Stomach (tissue), 9 donors: ENCODE measurements around the gene PRSS21. TPM values are rescaled to one million over a fixed set of nuclear protein-coding genes. Genes with fewer than 3 reads are reported as not detected.

Source experiments
- DNase-seq, 2 donors: peaks; one replicate each; pipeline versions ENCODE4 v3.0.0 to v3.0.0-alpha.2; 2013 to 2019
- H3K27ac ChIP-seq, 5 donors: fragments of 200-600 bp in 4 of 5; sonication (generic) in 4 of 5; one replicate each; pipeline ENCODE4 v1.5.1; 2013 to 2019; ENCODE audit warnings: mild to moderate bottlenecking in 1 of 5, moderate library complexity in 1 of 5
- H3K27me3 ChIP-seq, 3 donors: fragments of 200-600 bp; sonication (generic); one replicate each; pipeline ENCODE4 v1.5.1; 2017 to 2019; ENCODE audit warnings: mixed run types in 1 of 3
- H3K36me3 ChIP-seq, 4 donors: fragments of 200-600 bp; sonication (generic); 1 replicate in 3 of 4; 2 replicates in 1 of 4; pipeline ENCODE4 v1.5.1; 2016 to 2019
- H3K4me1 ChIP-seq, 4 donors: fragments of 200-600 bp; sonication (generic); one replicate each; pipeline ENCODE4 v1.5.1; 2016 to 2019
- H3K4me3 ChIP-seq, 4 donors: fragments of 200-600 bp; sonication (generic) in 3 of 4; one replicate each; pipeline ENCODE4 v1.5.1; 2016 to 2019; ENCODE audit warnings: mild to moderate bottlenecking in 1 of 4
- H3K9me3 ChIP-seq, 4 donors: fragments of 200-600 bp; sonication (generic); one replicate each; pipeline ENCODE4 v1.5.1; 2016 to 2019
- EP300 ChIP-seq: sonication (generic); formaldehyde crosslinking; IDR thresholded peaks from one replicate; pipeline ENCODE4 v1.6.1; 2017; ENCODE audit warnings: antibody characterized with exemption
- POLR2A ChIP-seq, 4 donors: fragments of 450-650 bp; IDR thresholded peaks; one replicate each; pipeline ENCODE4 v1.6.1; 2016; ENCODE audit warnings: antibody characterized with exemption in 4 of 4, control low read depth in 2 of 4, mild to moderate bottlenecking in 1 of 4, moderate library complexity in 1 of 4
- POLR2AphosphoS5 ChIP-seq, 3 donors: sonication (generic); formaldehyde crosslinking; IDR thresholded peaks; one replicate each; pipeline ENCODE4 v1.6.1; 2016; ENCODE audit warnings: antibody characterized with exemption in 3 of 3
- WGBS, 5 donors: extraction: QIAGEN DNeasy Blood & Tissue Kit in 3 of 5; methylation state at CpG; one replicate each; pipeline versions ENCODE4 v1.1.5 to v1.1.7; 2013 to 2018; 5-methylcytosine and 5-hydroxymethylcytosine counted together
- intact Hi-C: fragments of 100-400 bp; cut with DNase I; formaldehyde crosslinking; loops from one replicate; pipeline ENCODE4 v1.15.1; 2023; ENCODE audit warnings: low total_unique reads
- polyA plus RNA-seq, 3 donors: library from polyadenylated mRNA; stranded (reverse); fragments of 200-250 nt; gene quantifications; one replicate each; pipeline ENCODE4 v1.2.3, GENCODE V29; 2013
- total RNA-seq, 5 donors: library from RNA; depleted of rRNA; stranded (reverse); fragments of >200 nt; gene quantifications; one replicate each; pipeline versions ENCODE4 v1.1.0 to v1.2.3, GENCODE V29; 2014 to 2016
- TF ChIP-seq, protein P1 (sequence below), 7 experiments: fragments of 450-650 bp in 4 of 7; fragments of 200-600 bp in 3 of 7; sonication (generic) in 3 of 7; IDR thresholded peaks; one replicate each; pipeline ENCODE4 v1.5.1; 2016 to 2019; ENCODE audit warnings: antibody characterized with exemption in 7 of 7, control low read depth in 2 of 7, mild to moderate bottlenecking in 1 of 7
- donor health status: healthy with polysubstance abuse.
- donor health status: Bipolar disorder and iron deficiency.
- donor health status: healthy.

Gene PRSS21
- total and polyA plus RNA-seq, 8 donors, result 0.50 to 2.9 (median 0.88) TPM; not detected in 4

DNA sequence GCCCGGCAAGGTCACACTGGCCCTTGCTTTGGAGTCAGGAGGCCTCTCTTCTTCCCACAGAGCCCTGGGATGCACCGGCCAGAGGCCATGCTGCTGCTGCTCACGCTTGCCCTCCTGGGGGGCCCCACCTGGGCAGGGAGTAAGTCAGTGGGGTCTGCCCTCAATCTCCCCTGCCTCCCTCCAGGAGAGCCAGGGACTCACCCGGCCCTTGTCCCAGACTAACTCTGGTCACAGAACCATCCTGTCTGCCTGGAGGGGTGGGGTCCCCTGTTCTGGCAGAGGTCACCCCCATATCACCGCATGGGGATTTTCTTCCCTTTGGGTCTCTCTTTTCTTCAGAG, 13.3 kb downstream of the PRSS21 start:
- Histone ChIP-seq H3K27ac (peak overlapping the region in 4 of 5 donors; percentile 67 to 81 (median 74)), H3K36me3 (no peaks in the 10 kb centered on the region), H3K4me1 (peaks cover 6 to 23% (median 20%) of the 10 kb centered on the region in 4 donors), H3K9me3 (no peaks in the 10 kb centered on the region), H3K4me3 (peak overlapping the region in 1 of 4 donors; percentile 29), H3K27me3 (peaks cover 0 to 70% (median 0%) of the 10 kb centered on the region in 3 donors)
- intact Hi-C loops, result no loop called here
- TF ChIP-seq POLR2A (IDR thresholded peaks at IDR 0.05), result no peak
- TF ChIP-seq POLR2AphosphoS5 (IDR thresholded peaks at IDR 0.05), result no peak
- TF ChIP-seq, protein P1, sequence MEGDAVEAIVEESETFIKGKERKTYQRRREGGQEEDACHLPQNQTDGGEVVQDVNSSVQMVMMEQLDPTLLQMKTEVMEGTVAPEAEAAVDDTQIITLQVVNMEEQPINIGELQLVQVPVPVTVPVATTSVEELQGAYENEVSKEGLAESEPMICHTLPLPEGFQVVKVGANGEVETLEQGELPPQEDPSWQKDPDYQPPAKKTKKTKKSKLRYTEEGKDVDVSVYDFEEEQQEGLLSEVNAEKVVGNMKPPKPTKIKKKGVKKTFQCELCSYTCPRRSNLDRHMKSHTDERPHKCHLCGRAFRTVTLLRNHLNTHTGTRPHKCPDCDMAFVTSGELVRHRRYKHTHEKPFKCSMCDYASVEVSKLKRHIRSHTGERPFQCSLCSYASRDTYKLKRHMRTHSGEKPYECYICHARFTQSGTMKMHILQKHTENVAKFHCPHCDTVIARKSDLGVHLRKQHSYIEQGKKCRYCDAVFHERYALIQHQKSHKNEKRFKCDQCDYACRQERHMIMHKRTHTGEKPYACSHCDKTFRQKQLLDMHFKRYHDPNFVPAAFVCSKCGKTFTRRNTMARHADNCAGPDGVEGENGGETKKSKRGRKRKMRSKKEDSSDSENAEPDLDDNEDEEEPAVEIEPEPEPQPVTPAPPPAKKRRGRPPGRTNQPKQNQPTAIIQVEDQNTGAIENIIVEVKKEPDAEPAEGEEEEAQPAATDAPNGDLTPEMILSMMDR (IDR thresholded peaks at IDR 0.05), result no peak
- no peak for TF ChIP-seq EP300
- DNase-seq, result no peak
- 51 to 100% (median 72%) methylated on average over 1 to 5 of the region's 5 CpGs for WGBS, 5 donors

DNA sequence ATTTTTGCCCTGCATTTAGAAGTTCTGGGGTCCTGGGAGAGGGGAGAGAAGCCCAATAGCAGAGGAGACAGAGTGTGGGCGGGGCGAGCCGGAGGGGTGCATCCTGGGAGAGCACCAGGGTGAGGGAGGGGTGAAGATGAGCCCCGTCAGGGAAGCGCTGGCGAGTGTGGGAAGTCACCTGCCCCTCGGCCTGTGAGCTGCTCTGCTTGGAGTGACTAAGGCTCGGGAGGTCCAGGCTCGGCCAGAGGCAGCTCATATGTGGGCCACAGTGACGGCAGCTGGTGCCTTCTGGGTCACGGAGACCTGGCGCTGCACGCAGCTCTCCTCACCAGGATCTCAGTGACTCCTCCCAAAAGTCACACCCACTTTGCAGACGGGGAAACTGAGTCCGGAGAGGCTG, 14.2 kb downstream of the PRSS21 start:
- intact Hi-C loops, result no loop called here
- 71 to 89% (median 79%) methylated on average over 12 to 15 of the region's 15 CpGs for WGBS, 5 donors
- Histone ChIP-seq H3K4me3 (no peak overlapping the region), H3K9me3 (no peaks in the 10 kb centered on the region), H3K4me1 (peaks cover 11 to 27% (median 24%) of the 10 kb centered on the region in 4 donors), H3K36me3 (no peaks in the 10 kb centered on the region), H3K27me3 (peaks cover 0 to 67% (median 0%) of the 10 kb centered on the region in 3 donors), H3K27ac (no peak overlapping the region)
- TF ChIP-seq EP300 (no peak), POLR2A (IDR thresholded peaks at IDR 0.05) (no peak), POLR2AphosphoS5 (IDR thresholded peaks at IDR 0.05) (no peak)
- TF ChIP-seq, protein P1 (IDR thresholded peaks at IDR 0.05), result no peak
- DNase-seq, result no peak

DNA sequence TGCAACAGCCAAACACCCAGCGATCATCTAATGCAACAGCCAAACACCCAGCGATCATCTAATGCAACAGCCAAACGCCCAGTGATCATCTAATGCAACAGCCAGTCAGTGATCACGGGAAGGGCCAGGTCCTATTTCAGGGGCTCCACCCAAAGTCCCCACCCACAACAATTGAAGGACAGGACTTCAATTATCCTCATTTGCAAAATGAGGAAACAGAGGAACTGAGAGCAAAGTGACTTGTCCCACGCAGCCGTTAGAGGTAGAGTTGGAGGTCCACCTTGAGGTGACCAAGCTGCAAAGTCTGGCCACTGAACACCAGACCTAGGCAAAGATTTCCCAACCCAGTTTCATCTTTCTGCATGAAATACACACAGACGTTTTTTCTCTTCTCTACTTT, 16.7 kb downstream of the PRSS21 start:
- Histone ChIP-seq H3K9me3 (no peaks in the 10 kb centered on the region), H3K4me1 (peaks cover 16 to 33% (median 30%) of the 10 kb centered on the region in 4 donors), H3K27ac (no peak overlapping the region), H3K4me3 (no peak overlapping the region), H3K27me3 (peaks cover 0 to 72% (median 0%) of the 10 kb centered on the region in 3 donors), H3K36me3 (no peaks in the 10 kb centered on the region)
- intact Hi-C loops, result no loop called here
- WGBS, 5 donors, result 27 to 81% (median 77%) methylated on average over 5 to 7 of the region's 7 CpGs
- TF ChIP-seq POLR2A (IDR thresholded peaks at IDR 0.05) (no peak), POLR2AphosphoS5 (IDR thresholded peaks at IDR 0.05) (no peak)
- DNase-seq, result no peak

DNA sequence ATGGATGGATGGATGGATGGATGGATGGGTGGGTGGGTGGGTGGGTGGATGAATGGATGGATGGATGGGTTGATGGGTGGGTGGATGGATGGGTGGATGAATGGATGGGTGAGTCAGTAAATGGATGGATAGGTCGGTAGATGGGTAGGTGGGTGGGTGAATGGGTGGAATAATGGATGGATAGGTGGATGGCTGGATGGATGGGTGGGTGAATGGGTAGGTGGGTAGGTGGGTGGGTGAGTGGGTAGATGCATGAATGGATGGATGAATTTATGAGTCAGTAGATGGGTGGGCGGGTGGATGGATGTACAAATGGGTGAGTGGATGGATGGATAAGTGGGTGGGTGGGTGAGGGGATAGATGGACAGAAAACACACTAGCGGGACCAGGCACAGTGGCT, 17.9 kb downstream of the PRSS21 start:
- no peaks in the 10 kb centered on the region for H3K36me3 ChIP-seq
- intact Hi-C loops, result no loop called here

More for the DNA sequence above, 17.9 kb downstream of the PRSS21 start:
- no peaks in the 10 kb centered on the region for H3K9me3 ChIP-seq
- DNase-seq, result no peak
- H3K27ac ChIP-seq, result peak overlapping the region; percentile 57 to 90 (median 75)
- H3K27me3 ChIP-seq, result peaks cover 0 to 65% (median 0%) of the 10 kb centered on the region in 3 donors
- no peak for TF ChIP-seq POLR2AphosphoS5 (IDR thresholded peaks at IDR 0.05)
- no peak for TF ChIP-seq EP300
- TF ChIP-seq, protein P1 (IDR thresholded peaks at IDR 0.05), result no peak
- no peak for TF ChIP-seq POLR2A (IDR thresholded peaks at IDR 0.05)
- H3K4me1 ChIP-seq, result peaks cover 15 to 26% (median 22%) of the 10 kb centered on the region in 4 donors
- H3K4me3 ChIP-seq, result no peak overlapping the region
- 73 to 95% (median 91%) methylated on average over 3 of the region's 3 CpGs for WGBS, 5 donors
